ENCODE results near the gene DNAJB11. TPM values are rescaled to one million over a fixed set of nuclear protein-coding genes. Genes with fewer than 3 reads are reported as not detected.
A peak's percentile ranks its signal among the peaks of the same experiment; 100 is the strongest.

DNAJB11 gene
- total RNA-seq, 1 experiment from 2014 or later = 71.3 TPM

DNA sequence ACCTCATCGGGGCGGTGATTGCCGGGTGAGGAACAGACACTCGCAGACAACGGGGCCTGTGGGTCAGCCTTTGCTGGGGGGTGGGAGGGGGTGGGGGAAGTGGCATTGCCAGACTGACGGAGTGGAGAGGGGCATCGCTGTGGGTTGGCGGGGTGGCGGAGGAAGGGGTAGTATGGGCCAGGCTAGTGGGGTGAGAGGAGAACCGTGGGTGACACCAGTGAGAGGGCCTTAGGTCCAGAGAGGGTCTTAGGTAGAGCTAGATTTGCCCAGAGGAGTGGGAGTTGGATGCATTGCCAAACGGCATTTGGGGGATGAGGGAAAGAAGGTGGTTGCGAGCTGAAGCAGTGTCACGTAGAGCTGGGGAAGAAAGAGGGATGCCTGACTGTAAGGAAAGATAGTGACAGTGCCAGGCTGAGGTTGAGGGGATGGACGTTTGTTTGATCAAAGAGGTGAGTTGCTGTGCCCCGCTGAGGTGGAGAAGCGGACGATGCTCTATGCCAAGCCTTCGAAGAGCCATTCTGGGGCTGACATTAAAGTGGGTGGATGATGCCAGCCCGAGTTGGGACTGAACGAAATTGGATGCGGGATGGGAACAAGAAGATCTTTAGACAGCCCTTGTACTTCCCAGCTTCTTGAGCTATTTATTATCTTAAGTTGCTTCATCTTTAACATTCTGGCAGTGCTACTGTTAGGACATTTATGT lies 572 bp downstream of the DNAJB11 start:
- no TSS peak for BruUV-seq (replicated peaks)
- POLR2A ChIA-PET (ENCODE audit: unreplicated experiment) = interaction anchor here (0.5 to 1.7 kb wide), 6 partner anchors 14 to 552 kb away, joined by 3 to 34 read pairs (median 4); partner anchors contain the start of gene EIF4A2
- peak overlapping the region; percentile 92 for H2AFZ ChIP-seq
- H3K36me3 ChIP-seq (ENCODE audit: low read depth) = peaks cover 39% of the 10 kb centered on the region
- no peak for DNase-seq
- H3K9me3 ChIP-seq (ENCODE audit: insufficient read depth, low read depth) = no peaks in the 10 kb centered on the region
- CTCF ChIA-PET = interaction anchor here (0.7 to 1.1 kb wide), 3 partner anchors 30 to 47 kb away, joined by 3 to 6 read pairs (median 4); no protein-coding TSS in a partner anchor
- peak overlapping the region; percentile 98 for H3K4me2 ChIP-seq
- H3K4me3 ChIP-seq = peak overlapping the region; percentile 80
- H3K4me1 ChIP-seq (replicated peaks; ENCODE audit: insufficient read depth) = peaks cover 30% of the 10 kb centered on the region
- H3K27me3 ChIP-seq (ENCODE audit: insufficient read depth, low read depth) = no peaks in the 10 kb centered on the region
- intact Hi-C loops (cut with micrococcal nuclease; ENCODE audit: unreplicated experiment) = loop anchor here (1.0 to 10.0 kb wide), 5 partner anchors 19 to 466 kb away; partner anchors contain the start of genes EIF4A2 and ETV5
- no peak for TF ChIP-seq EZH2 (IDR thresholded peaks at IDR 0.05; ENCODE audit: low read depth)
- TF ChIP-seq, protein P1, sequence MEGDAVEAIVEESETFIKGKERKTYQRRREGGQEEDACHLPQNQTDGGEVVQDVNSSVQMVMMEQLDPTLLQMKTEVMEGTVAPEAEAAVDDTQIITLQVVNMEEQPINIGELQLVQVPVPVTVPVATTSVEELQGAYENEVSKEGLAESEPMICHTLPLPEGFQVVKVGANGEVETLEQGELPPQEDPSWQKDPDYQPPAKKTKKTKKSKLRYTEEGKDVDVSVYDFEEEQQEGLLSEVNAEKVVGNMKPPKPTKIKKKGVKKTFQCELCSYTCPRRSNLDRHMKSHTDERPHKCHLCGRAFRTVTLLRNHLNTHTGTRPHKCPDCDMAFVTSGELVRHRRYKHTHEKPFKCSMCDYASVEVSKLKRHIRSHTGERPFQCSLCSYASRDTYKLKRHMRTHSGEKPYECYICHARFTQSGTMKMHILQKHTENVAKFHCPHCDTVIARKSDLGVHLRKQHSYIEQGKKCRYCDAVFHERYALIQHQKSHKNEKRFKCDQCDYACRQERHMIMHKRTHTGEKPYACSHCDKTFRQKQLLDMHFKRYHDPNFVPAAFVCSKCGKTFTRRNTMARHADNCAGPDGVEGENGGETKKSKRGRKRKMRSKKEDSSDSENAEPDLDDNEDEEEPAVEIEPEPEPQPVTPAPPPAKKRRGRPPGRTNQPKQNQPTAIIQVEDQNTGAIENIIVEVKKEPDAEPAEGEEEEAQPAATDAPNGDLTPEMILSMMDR (conservative IDR thresholded peaks at IDR 0.05) = no peak
- peaks cover 50% of the 10 kb centered on the region for H3K79me2 ChIP-seq (ENCODE audit: low read depth)
- H3F3A ChIP-seq (ENCODE audit: insufficient read depth, low read depth) = peaks cover 27% of the 10 kb centered on the region
- peak overlapping the region; percentile 80 for H3K27ac ChIP-seq
- no peaks in the 10 kb centered on the region for H3K9me2 ChIP-seq (ENCODE audit: insufficient read depth)
- no peaks in the 10 kb centered on the region for H4K20me1 ChIP-seq (ENCODE audit: insufficient read depth)

DNA sequence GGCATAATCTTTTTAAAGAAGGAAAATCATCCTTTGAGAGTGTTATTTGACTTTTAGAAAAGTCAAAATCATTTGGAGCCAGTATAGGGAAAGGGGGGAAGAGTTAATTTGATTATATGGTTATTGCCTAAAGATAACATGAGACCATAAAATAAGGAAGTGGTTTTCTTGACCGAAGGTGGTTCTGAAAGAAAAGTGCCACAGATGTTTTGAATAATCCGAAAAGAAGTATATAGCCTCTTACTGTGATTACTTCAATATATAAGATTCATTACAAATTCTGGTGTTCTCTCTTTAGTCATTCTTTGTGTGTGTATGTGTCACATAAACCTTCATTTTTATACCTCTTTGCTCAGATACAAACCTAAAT lies 1.1 kb downstream of the DNAJB11 start:
- no peaks in the 10 kb centered on the region for H3K9me2 ChIP-seq (ENCODE audit: insufficient read depth)
- ChIA-PET POLR2A (ENCODE audit: unreplicated experiment) (no interaction called here), CTCF (interaction anchor here (0.7 kb wide), 1 partner anchor 60 kb away, joined by 4 read pairs; no protein-coding TSS in a partner anchor)
- no peaks in the 10 kb centered on the region for H3K27me3 ChIP-seq (ENCODE audit: insufficient read depth, low read depth)
- no peak for TF ChIP-seq EZH2 (IDR thresholded peaks at IDR 0.05; ENCODE audit: low read depth)
- TF ChIP-seq, protein P1 (conservative IDR thresholded peaks at IDR 0.05) = no peak
- peaks cover 27% of the 10 kb centered on the region; the same call in 1 of the 2 replicates for H3K4me1 ChIP-seq (replicated peaks; ENCODE audit: insufficient read depth)
- peaks cover 47% of the 10 kb centered on the region for H3K79me2 ChIP-seq (ENCODE audit: low read depth)
- peak overlapping the region; percentile 98 for H3K4me2 ChIP-seq
- peaks cover 39% of the 10 kb centered on the region for H3K36me3 ChIP-seq (ENCODE audit: low read depth)
- intact Hi-C loops (cut with micrococcal nuclease; ENCODE audit: unreplicated experiment) = loop anchor here (10.0 kb wide), 1 partner anchor 467 kb away; the partner anchor contains the start of gene ETV5
- BruUV-seq (replicated peaks) = no TSS peak
- H4K20me1 ChIP-seq (ENCODE audit: insufficient read depth) = no peaks in the 10 kb centered on the region; the same call in 1 of the 2 replicates
- no peak overlapping the region for H2AFZ ChIP-seq
- H3K9me3 ChIP-seq (ENCODE audit: insufficient read depth, low read depth) = no peaks in the 10 kb centered on the region
- peak overlapping the region; percentile 80 for H3K4me3 ChIP-seq
- 0 out of 2 replicates have a peak overlapping the region, but pooled peaks have one; percentile 80 for H3K27ac ChIP-seq
- no peak for DNase-seq
- H3F3A ChIP-seq (ENCODE audit: insufficient read depth, low read depth) = peaks cover 22% of the 10 kb centered on the region

- Histone ChIP-seq H3K79me2 (ENCODE audit: low read depth) (peaks cover 8% of the 10 kb centered on the region), H3K4me2 (no peak overlapping the region), H3K9me2 (ENCODE audit: insufficient read depth) (no peaks in the 10 kb centered on the region), H3K27ac (no peak overlapping the region), H3K4me1 (replicated peaks; ENCODE audit: insufficient read depth) (no peaks in the 10 kb centered on the region), H4K20me1 (ENCODE audit: insufficient read depth) (no peaks in the 10 kb centered on the region; the same call in 1 of the 2 replicates), H2AFZ (no peak overlapping the region), H3K27me3 (ENCODE audit: insufficient read depth, low read depth) (no peaks in the 10 kb centered on the region), H3K9me3 (ENCODE audit: insufficient read depth, low read depth) (no peaks in the 10 kb centered on the region), H3K4me3 (no peak overlapping the region), H3K36me3 (ENCODE audit: low read depth) (peaks cover 80% of the 10 kb centered on the region), H3F3A (ENCODE audit: insufficient read depth, low read depth) (peaks cover 7% of the 10 kb centered on the region; the same call in 1 of the 2 replicates)
- TF ChIP-seq, protein P1 (conservative IDR thresholded peaks at IDR 0.05) = no peak
- intact Hi-C loops (cut with micrococcal nuclease; ENCODE audit: unreplicated experiment) = loop anchor here (10.0 kb wide), 1 partner anchor 473 kb away; the partner anchor contains the start of gene ETV5
- BruUV-seq (replicated peaks) = no TSS peak
- ChIA-PET CTCF (no interaction called here), POLR2A (ENCODE audit: unreplicated experiment) (interaction anchor here (0.6 kb wide), 1 partner anchor 1374 kb away, joined by 5 read pairs; no protein-coding TSS in a partner anchor)
- no peak for DNase-seq
Measured at GRCh38 chr3:186577521-186577920, 7.0 kb downstream of the DNAJB11 start.
